ENCODE measurements around the gene KMT5B.
A peak's percentile ranks its signal among the peaks of the same experiment; 100 is the strongest.

Gene KMT5B

GRCh38 chr11:68142441-68143309 is 70.4 kb downstream of the KMT5B start:
- no peak for DNase-seq

DNA sequence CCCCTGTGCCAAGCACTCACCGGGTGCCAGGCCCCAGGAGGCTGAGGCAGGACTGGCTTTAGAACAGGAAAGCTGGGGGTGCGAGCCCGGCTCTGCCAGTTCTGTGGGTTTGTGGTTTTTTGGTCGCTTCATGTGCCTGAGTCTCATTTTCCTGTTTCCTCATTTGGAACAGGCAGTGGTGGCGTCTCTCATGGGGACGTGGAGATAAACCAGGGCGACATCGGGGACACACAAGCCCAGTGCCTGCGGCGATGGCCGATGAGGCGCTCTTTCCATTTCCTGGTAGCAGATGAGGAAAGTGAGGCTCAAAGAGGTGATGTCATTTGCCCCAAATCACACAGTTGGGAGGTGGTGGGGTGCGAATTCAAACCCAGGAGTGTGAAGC is 71.1 kb downstream of the KMT5B start:
- DNase-seq, result peak; percentile 75

DNA sequence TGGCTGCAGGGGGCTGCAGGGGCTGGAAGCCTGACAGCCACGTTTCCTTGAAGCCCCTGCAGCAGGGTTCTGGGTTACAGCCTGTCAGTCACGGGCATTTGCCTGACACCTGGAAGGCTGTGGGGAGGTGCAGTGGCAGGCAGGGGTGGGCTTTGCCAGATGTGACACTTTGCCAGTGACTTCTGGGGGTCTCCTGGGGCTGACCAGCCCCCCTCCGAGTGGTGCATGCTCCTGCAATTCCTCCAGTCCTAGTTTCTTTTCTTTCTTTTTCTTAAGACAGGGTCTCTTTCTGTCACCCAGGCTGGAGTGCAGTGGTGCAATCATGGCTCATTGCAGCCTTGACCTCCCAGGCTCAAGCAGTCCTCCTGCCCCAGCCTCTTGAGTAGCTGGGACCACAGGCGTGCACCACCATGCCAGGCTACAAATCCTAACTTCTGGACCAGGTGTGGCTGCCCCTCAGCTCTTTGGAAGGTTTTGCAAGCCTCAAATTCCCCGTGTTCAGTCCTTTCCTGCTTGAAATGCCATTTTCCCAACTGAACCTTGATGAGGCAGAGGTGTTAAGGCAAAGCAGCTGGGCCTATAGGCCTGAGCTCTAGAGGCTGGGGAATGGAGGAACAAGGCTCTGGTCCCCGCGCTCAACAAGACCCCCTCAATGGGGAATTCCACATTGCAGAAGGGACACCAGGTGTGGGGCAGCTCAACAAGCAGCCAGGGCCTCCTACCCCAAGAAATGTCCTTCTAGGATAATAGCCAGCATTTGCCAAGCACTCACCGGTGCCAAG is 71.7 kb downstream of the KMT5B start:
- no peak for DNase-seq

DNA sequence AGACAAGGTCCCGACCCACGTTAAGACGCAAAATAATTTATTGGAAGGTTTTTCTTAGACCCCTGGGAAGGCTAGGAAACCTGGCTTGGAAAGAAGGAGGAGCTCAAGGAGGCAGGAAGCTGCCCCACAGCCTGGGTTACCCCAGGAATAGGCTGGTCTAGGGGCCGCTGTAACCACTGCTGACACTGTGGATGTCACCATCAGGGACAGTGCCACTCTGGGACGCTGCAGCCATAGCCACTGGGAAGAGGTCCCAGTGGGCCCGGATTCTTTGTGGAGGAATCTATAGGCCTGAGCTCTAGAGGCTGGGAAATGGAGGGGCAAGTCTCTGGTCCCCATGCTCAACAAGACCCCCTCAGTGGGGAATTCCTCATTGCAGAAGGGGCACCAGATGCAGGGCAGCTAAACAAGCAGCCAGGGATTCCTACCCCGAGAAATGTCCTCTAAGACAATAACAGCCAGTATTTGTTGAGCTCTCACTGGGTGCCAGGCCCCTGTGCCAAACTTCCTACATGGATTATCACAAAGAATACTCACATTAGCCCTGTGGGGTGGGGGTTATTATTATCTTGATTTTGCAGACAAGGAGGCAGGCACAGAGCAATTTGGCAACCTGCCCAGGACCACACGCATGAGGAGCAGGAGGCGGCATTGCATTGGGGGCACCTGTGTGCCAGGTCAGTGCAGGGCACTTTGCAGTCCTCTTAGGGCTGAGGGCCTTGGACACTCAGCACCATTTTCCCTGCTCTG is 72.4 kb downstream of the KMT5B start:
- no peak for DNase-seq

DNA sequence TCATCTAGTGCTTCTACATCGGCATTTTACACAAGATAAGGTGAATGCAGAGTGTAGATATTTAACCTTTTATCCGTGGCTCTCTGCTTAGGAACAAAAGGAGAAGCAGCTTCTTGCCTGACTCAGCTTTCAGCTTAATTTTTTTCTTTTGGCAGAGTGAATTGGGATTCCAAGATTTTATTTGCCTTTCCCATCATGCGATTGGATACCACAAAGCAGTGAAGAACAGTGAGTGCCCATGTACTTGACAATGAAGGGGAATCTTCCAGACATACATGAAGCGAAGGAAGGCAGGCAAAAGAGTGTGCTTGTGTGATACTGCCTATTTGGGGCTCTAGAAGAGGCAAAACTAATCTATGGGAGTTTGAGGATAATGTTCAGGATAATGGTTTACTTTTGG is 74.9 kb downstream of the KMT5B start:
- DNase-seq, result no peak

GRCh38 chr11:68137833-68138232 is 75.3 kb downstream of the KMT5B start:
- no peak for DNase-seq

GRCh38 chr11:68136866-68137265 is 76.2 kb downstream of the KMT5B start:
- no peak for DNase-seq

GRCh38 chr11:68135161-68135560 is 77.9 kb downstream of the KMT5B start:
- no peak for DNase-seq

- no peak for DNase-seq
Observed at GRCh38 chr11:68133761-68134160, 79.3 kb downstream of the KMT5B start.

- DNase-seq, result no peak
Observed at GRCh38 chr11:68130121-68130520, 83.0 kb downstream of the KMT5B start.

- DNase-seq, result no peak
Observed at GRCh38 chr11:68128682-68129327, 84.3 kb downstream of the KMT5B start.

- DNase-seq, result no peak
Observed at GRCh38 chr11:68127714-68128681, 85.1 kb downstream of the KMT5B start.

- no peak for DNase-seq
Observed at GRCh38 chr11:68125164-68125563, 87.9 kb downstream of the KMT5B start.

DNA sequence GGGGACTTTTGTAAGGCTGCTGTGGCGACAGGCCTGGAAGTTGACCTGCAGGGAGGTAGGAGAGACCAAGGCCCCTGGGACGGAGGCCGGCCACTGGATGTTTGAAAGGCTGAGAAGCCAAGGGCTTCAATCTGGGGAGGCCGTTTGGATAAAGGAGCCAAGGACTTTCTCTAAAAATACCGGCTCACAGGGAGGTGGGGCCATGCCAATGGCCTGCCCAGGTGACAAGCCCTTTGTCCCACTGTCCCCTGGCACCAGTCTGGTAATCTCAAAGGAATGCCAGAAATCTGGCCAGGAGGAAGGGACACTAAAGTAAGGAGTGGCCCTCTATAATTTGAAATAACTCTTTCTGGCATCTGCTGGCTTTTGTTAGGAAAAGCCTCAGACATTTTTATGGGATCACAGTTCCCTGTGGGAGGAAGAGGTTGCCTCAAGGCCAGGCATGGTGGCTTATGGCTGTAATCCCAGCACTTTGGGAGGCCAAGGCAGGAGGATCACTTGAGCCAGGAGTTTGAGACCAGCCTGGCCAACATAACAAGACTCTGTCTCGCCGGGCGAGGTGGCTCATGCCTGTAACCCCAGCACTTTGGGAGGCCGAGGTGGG is 90.1 kb downstream of the KMT5B start:
- no peak for DNase-seq

DNA sequence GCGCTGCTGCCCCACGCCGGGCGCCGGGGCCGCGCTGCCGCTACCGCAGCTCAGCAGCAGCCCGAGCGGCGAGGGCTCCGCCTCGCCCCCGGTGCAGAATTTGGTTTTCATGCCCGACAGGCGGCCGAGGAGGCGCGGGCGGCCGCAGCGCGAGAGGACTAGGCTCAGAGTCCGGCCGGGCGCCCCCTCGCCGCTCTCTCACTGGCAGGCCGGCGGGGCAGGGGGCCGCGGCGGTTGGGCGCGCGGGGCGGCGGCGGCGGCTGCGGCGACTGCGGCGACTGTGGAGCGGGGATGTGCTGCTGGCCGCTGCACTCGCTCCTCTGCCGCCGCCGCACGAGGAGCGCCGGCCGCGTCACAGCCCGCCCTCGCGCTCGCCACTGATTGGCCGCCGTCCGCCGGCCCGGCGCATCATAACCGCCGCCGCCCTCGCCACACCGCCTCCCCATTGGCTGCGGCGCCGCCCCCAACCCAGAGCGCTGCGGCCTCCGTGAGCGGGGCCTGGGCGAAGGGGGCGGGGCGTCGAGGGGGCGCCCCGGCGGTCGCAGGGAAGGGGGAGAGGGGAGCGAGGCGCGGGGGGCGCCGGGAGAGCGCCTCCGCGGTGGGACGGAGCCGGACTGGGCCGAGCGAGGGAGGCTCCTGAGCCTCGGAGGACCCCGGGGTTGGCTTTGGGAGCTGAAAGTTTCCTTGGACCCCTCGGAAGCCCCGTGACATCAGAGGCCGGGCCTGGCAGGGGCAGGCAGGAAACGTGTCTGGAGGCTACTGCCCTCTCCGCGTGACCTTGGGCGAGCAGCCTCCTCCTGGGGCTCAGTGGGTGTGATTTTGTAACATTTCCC is 91.8 kb downstream of the KMT5B start, which contains the start of gene CHKA:
TSS of gene CHKA (minus strand) at position 322 of the 833 bp plus-strand sequence. CDS start at position 111, 211 bp downstream.
- DNase-seq, result peak; percentile 90

- peak; percentile 55 for DNase-seq
Observed at GRCh38 chr11:68120273-68121066, 92.6 kb downstream of the KMT5B start.

DNA sequence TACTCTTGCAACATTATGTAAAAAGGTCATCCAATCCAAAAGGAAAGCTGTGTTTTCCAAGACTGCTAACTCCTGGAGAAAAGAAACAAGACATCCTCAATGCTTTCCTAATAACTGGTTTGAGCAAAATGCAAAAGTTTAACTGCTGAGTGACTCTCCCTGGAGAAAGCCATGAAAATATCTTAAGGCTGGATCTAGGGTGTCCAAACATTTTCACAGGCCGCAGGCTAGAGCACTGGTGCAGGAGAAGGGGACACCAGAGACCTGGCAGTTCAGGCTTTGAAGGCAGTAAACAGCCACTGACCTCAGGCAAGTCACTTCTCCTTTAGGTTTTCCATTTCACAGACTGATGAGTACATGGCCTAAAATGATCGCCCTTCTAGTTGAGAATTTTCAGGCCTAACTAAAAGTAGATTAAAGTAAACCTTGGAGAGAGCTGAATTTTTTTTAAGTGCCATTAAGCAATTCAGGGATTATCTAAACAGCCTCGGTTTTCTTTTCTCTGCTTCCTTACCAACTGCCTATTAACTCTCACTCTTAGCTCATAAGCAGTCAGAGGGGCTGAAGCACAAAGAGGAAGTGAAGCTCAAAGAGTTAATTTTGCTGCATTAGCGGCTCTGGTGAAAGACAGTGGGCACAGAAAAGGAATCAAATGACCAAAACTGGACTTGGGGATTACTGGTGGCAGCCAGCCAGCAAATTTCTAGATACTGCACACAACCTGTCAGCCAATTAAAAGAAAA is 94.2 kb downstream of the KMT5B start:
- no peak for DNase-seq

- DNase-seq, result no peak
Observed at GRCh38 chr11:68117853-68118470, 95.1 kb downstream of the KMT5B start.
